GM23248 (cell line): Measurements from ENCODE around the gene RPS26. TPM values are rescaled to one million over a fixed set of nuclear protein-coding genes. Genes with fewer than 3 reads are reported as not detected.

Experiments
- DNase-seq: peaks from one replicate; pipeline ENCODE4 v3.0.0-alpha.2; 2015
- H2AFZ ChIP-seq: fragments of 200-600 bp; sonication (generic); 2 replicates; pipeline ENCODE4 v1.6.1; 2016; ENCODE audit warnings: antibody characterized with exemption
- H3F3A ChIP-seq: fragments of 200-600 bp; sonication (generic); 2 replicates; pipeline ENCODE4 v1.6.1; 2016; ENCODE audit warnings: mild to moderate bottlenecking, antibody characterized with exemption, mixed run types; ENCODE audit not compliant: insufficient read depth
- H3K27ac ChIP-seq: fragments of 200-600 bp; sonication (generic); 2 replicates; pipeline ENCODE4 v1.5.1; 2016; ENCODE audit warnings: mild to moderate bottlenecking
- H3K27me3 ChIP-seq: fragments of 200-600 bp; sonication (generic); replicated peaks from 2 replicates; pipeline ENCODE4 v1.6.1; 2016; ENCODE audit warnings: mild to moderate bottlenecking; ENCODE audit not compliant: insufficient read depth
- H3K36me3 ChIP-seq: fragments of 200-600 bp; sonication (generic); 2 replicates; pipeline ENCODE4 v1.6.1; 2016; ENCODE audit warnings: low read depth, mild to moderate bottlenecking
- H3K4me1 ChIP-seq: fragments of 200-600 bp; sonication (generic); 2 replicates; pipeline ENCODE4 v1.6.1; 2016; ENCODE audit warnings: mild to moderate bottlenecking; ENCODE audit not compliant: insufficient read depth
- H3K4me2 ChIP-seq: fragments of 200-600 bp; sonication (generic); one replicate; pipeline ENCODE4 v1.6.1; 2016; ENCODE audit warnings: mild to moderate bottlenecking; ENCODE audit not compliant: unreplicated experiment
- H3K4me3 ChIP-seq: fragments of 200-600 bp; sonication (generic); 2 replicates; pipeline ENCODE4 v1.5.1; 2016; ENCODE audit warnings: mild to moderate bottlenecking
- H3K79me2 ChIP-seq: fragments of 200-600 bp; sonication (generic); 2 replicates; pipeline ENCODE4 v1.6.1; 2016; ENCODE audit warnings: mild to moderate bottlenecking; ENCODE audit not compliant: insufficient read depth
- H3K9ac ChIP-seq: fragments of 200-600 bp; sonication (generic); 2 replicates; pipeline ENCODE4 v1.6.1; 2016; ENCODE audit warnings: mild to moderate bottlenecking
- H3K9me2 ChIP-seq: fragments of 200-600 bp; sonication (generic); 2 replicates; pipeline ENCODE4 v1.6.1; 2016; ENCODE audit warnings: mixed run types, mild to moderate bottlenecking, moderate library complexity; ENCODE audit not compliant: insufficient read depth
- H3K9me3 ChIP-seq: fragments of 200-600 bp; sonication (generic); one replicate; pipeline ENCODE4 v1.6.1; 2017; ENCODE audit warnings: low read depth
- H4K20me1 ChIP-seq: fragments of 200-600 bp; sonication (generic); 2 replicates; pipeline ENCODE4 v1.6.0; 2016; ENCODE audit not compliant: insufficient read depth
- EZH2 ChIP-seq: fragments of 200-600 bp; sonication (generic); IDR thresholded peaks from 2 replicates; pipeline ENCODE4 v1.6.1; 2018; ENCODE audit warnings: antibody characterized with exemption, mild to moderate bottlenecking; ENCODE audit not compliant: insufficient read depth, poor library complexity, severe bottlenecking
- EZH2phosphoT487 ChIP-seq: fragments of 200-600 bp; sonication (generic); IDR thresholded peaks from 2 replicates; pipeline ENCODE4 v1.6.1; 2018; ENCODE audit warnings: antibody characterized with exemption, moderate library complexity, mild to moderate bottlenecking, low read depth; ENCODE audit not compliant: insufficient read depth
- WGBS, 2 experiments: methylation state at CpG; one replicate each; pipeline ENCODE4 v1.1.6; 2015 to 2017; ENCODE audit warnings: low lambda C conversion rate in 2 of 2, low coverage in 1 of 2; ENCODE audit errors: missing lambda C conversion rate in 2 of 2; 5-methylcytosine and 5-hydroxymethylcytosine counted together
- in situ Hi-C: fragments of 300-500 bp; cut with MboI; formaldehyde crosslinking; loops from 2 replicates; pipeline ENCODE4 v1.15.0; 2020
- polyA plus RNA-seq: library from polyadenylated mRNA; unstranded; fragments of >200 nt; fragmentation: Nextera tagmentation; extraction: Ambion mirVana; gene quantifications from 2 replicates; pipeline ENCODE4 v1.2.1, GENCODE V29; 2016
- total RNA-seq: library from RNA; depleted of rRNA; stranded (reverse); fragments of >200 nt; shearing (Covaris generic); gene quantifications from 2 replicates; pipeline ENCODE4 v1.2.3, GENCODE V29; 2014; rRNA removed

The RPS26 gene
- total RNA-seq, result 332 and 1,155 TPM in 2 replicates
- 271 and 274 TPM in 2 replicates for polyA plus RNA-seq

- Histone ChIP-seq H3K9me2 (no peaks in the 10 kb centered on the region), H3K79me2 (peaks cover 34% of the 10 kb centered on the region)
- in situ Hi-C loops, result no loop called here
Observed at GRCh38 chr12:56041552-56042429, at the start of gene RPS26. Gene RPS26, plus strand, starts transcription at chr12:56041918. Its CDS starts 249 bp downstream, at chr12:56042167.

GRCh38 chr12:55993230-55993853 is 48.4 kb upstream of the RPS26 start:
- no peak overlapping the region for H3K27ac ChIP-seq
- no peak for TF ChIP-seq EZH2phosphoT487
- H3K4me1 ChIP-seq, result no peaks in the 10 kb centered on the region
- in situ Hi-C loops, result no loop called here
- no peak for DNase-seq
- H3K36me3 ChIP-seq, result peaks cover 23% of the 10 kb centered on the region; the same call in 1 of the 2 replicates
- H2AFZ ChIP-seq, result no peak overlapping the region
- no peaks in the 10 kb centered on the region for H3K9me2 ChIP-seq
- no peaks in the 10 kb centered on the region for H3K27me3 ChIP-seq
- H4K20me1 ChIP-seq, result no peaks in the 10 kb centered on the region
- no peak overlapping the region for H3K4me3 ChIP-seq
- peaks cover 4% of the 10 kb centered on the region; the same call in 1 of the 2 replicates for H3K79me2 ChIP-seq
- WGBS, 2 experiments, result 89 to 91% methylated on average over 4 of the region's 4 CpGs
- peaks cover 32% of the 10 kb centered on the region for H3F3A ChIP-seq
- no peak overlapping the region for H3K4me2 ChIP-seq
- no peak overlapping the region for H3K9ac ChIP-seq
- H3K9me3 ChIP-seq, result no peaks in the 10 kb centered on the region

More at GRCh38 chr12:56041552-56042429, at the start of gene RPS26:
- Histone ChIP-seq H3K9ac (peak within 1 kb of the TSS; percentile 95), H3K36me3 (peaks cover 29% of the 10 kb centered on the region), H3K27ac (peak within 1 kb of the TSS; percentile 86), H3K4me3 (peak within 1 kb of the TSS; percentile 94), H4K20me1 (peaks cover 5% of the 10 kb centered on the region; the same call in 1 of the 2 replicates), H3K4me2 (peak within 1 kb of the TSS; percentile 98), H2AFZ (peak within 1 kb of the TSS; percentile 91), H3K9me3 (no peaks in the 10 kb centered on the region), H3K4me1 (peaks cover 21% of the 10 kb centered on the region), H3F3A (peaks cover 49% of the 10 kb centered on the region), H3K27me3 (no peaks in the 10 kb centered on the region)
- peak; percentile 100 for DNase-seq
- TF ChIP-seq EZH2phosphoT487 (no peak), EZH2 (no peak)
- WGBS, 2 experiments, result 1% methylated on average over 45 to 50 of the region's 50 CpGs

GRCh38 chr12:55995366-55995765 is 46.4 kb upstream of the RPS26 start:
- peaks cover 4% of the 10 kb centered on the region; the same call in 1 of the 2 replicates for H3K79me2 ChIP-seq
- H3K27ac ChIP-seq, result no peak overlapping the region
- H3F3A ChIP-seq, result peaks cover 32% of the 10 kb centered on the region
- WGBS, 2 experiments, result 67 to 72% methylated on average over 8 of the region's 8 CpGs
- H3K9me3 ChIP-seq, result no peaks in the 10 kb centered on the region
- H3K4me1 ChIP-seq, result no peaks in the 10 kb centered on the region
- TF ChIP-seq EZH2, result no peak
- no peak for TF ChIP-seq EZH2phosphoT487
- H3K36me3 ChIP-seq, result peaks cover 16% of the 10 kb centered on the region; the same call in 1 of the 2 replicates
- no peaks in the 10 kb centered on the region for H3K9me2 ChIP-seq
- in situ Hi-C loops, result no loop called here
- H2AFZ ChIP-seq, result no peak overlapping the region
- no peak overlapping the region for H3K9ac ChIP-seq
- no peak overlapping the region for H3K4me2 ChIP-seq
- H3K27me3 ChIP-seq, result no peaks in the 10 kb centered on the region
- no peak for DNase-seq
- no peaks in the 10 kb centered on the region for H4K20me1 ChIP-seq
- no peak overlapping the region for H3K4me3 ChIP-seq

- Histone ChIP-seq H2AFZ (peak overlapping the region; percentile 95), H3K4me3 (peak overlapping the region; percentile 93), H3K9me2 (no peaks in the 10 kb centered on the region), H3K27ac (peak overlapping the region; percentile 58), H3K79me2 (peaks cover 4% of the 10 kb centered on the region; the same call in 1 of the 2 replicates), H4K20me1 (no peaks in the 10 kb centered on the region), H3K9me3 (no peaks in the 10 kb centered on the region), H3K9ac (peak overlapping the region; percentile 83), H3K4me1 (no peaks in the 10 kb centered on the region), H3K4me2 (peak overlapping the region; percentile 98), H3F3A (peaks cover 32% of the 10 kb centered on the region), H3K27me3 (no peaks in the 10 kb centered on the region), H3K36me3 (peaks cover 7% of the 10 kb centered on the region; the same call in 1 of the 2 replicates)
- 29% methylated on average over 14 of the region's 14 CpGs for WGBS, 2 experiments
- TF ChIP-seq EZH2phosphoT487, result no peak
- no peak for TF ChIP-seq EZH2
- in situ Hi-C loops, result no loop called here
- peak; percentile 70 for DNase-seq
Observed at GRCh38 chr12:55996201-55996714, 45.5 kb upstream of the RPS26 start.
